ENCODE measurements around the gene DAAM2.

- TF ChIP-seq POLR2A (IDR thresholded peaks at IDR 0.05; ENCODE audit: low read depth, low read length) (no peak), POLR2AphosphoS5 (IDR thresholded peaks at IDR 0.05; ENCODE audit: low read depth, low read length) (no peak), TAF1 (IDR thresholded peaks at IDR 0.05; ENCODE audit: low read depth, low read length) (no peak), SPI1 (IDR thresholded peaks at IDR 0.05; ENCODE audit: low read depth, low read length) (0 out of 2 replicates have a peak, but pooled peaks have one; percentile 9)
Observed at GRCh38 chr6:39897698-39898097, 105.5 kb downstream of the DAAM2 start.

Data from GM12891 (cell line).